Ectodermal cell (in vitro differentiated cells): ENCODE results near the gene BTN2A1.
"Not testable (repeated sequence)": the region's sequence is repeated elsewhere in the genome, so short reads cannot be mapped to it uniquely, and the experiment has no call there.

ENCODE experiments used
- H3K27ac ChIP-seq: 2 replicates; pipeline ENCODE4 v1.7.0; 2013; ENCODE audit warnings: mild to moderate bottlenecking, low read depth, low read length; ENCODE audit not compliant: insufficient read depth, poor library complexity, severe bottlenecking
- H3K27me3 ChIP-seq: 2 replicates; pipeline ENCODE4 v1.7.0; 2013; ENCODE audit warnings: mild to moderate bottlenecking, low read length; ENCODE audit not compliant: insufficient read depth, control insufficient read depth, poor library complexity, severe bottlenecking
- H3K36me3 ChIP-seq: one replicate; pipeline ENCODE4 v1.7.0; 2013; ENCODE audit warnings: low read length; ENCODE audit not compliant: control insufficient read depth, insufficient read depth
- H3K4me1 ChIP-seq: one replicate; pipeline ENCODE4 v1.7.0; 2013; ENCODE audit warnings: low read length; ENCODE audit not compliant: control insufficient read depth, insufficient read depth
- H3K4me3 ChIP-seq: 2 replicates; pipeline ENCODE4 v1.7.0; 2013; ENCODE audit warnings: low read depth, low read length, control low read depth; ENCODE audit not compliant: insufficient read depth
- H3K9me3 ChIP-seq: 2 replicates; pipeline ENCODE4 v1.7.0; 2013; ENCODE audit warnings: mild to moderate bottlenecking, low read length, moderate library complexity; ENCODE audit not compliant: control insufficient read depth
- WGBS, 2 experiments: methylation state at CpG; one replicate each; pipeline ENCODE4 v1.1.7; 2013; ENCODE audit warnings: missing lambda C conversion rate in 2 of 2; 5-methylcytosine and 5-hydroxymethylcytosine counted together

Gene BTN2A1

DNA sequence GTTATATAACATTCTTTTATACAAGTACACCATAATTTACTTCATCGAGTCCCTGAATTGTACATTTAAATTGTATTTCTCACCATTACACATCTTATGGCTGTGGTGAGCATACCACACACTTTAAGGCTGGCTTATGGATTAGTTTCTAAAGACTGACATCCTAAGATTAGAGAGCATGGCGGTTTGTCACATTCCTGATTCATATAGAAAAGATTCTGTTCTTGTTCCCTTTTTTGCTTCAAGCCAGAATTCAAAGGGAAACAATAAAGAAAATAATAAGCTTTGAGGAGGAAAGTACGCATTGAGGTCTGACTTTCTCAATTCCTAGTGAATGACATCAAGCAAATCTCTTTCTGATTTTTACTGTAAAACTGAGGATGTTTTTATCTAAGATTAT is 44.9 kb downstream of the BTN2A1 start:
- H3K27ac ChIP-seq: no peak overlapping the region
- no peaks in the 10 kb centered on the region for H3K36me3 ChIP-seq
- no peaks in the 10 kb centered on the region for H3K9me3 ChIP-seq
- peaks cover 45% of the 10 kb centered on the region for H3K27me3 ChIP-seq
- 93 to 100% methylated on average over 2 to 3 of the region's 3 CpGs for WGBS, 2 experiments
- H3K4me1 ChIP-seq: no peaks in the 10 kb centered on the region
- H3K4me3 ChIP-seq: no peak overlapping the region

DNA sequence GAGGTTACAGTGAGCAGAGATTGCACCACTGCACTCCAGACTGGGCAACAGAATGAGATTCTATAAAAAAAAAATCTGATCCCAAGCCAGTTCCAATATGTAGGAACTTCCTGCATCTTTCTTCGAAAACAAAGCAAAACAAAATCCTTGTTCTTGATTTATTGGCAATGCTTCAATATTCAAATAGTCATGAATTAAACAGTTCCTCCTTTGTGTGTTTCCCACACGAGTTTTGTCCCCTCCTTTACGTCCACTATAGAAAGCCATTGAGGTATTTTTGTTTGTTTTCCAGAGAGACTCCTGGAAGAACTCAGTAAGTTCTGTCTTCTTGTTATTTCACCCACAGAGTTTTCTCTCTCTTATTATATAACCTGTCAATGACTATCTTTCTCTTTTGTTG is 49.9 kb downstream of the BTN2A1 start:
- WGBS, 2 experiments: 81 to 96% methylated on average over 3 of the region's 3 CpGs
- Histone ChIP-seq H3K9me3 (no peaks in the 10 kb centered on the region), H3K27me3 (peaks cover 19% of the 10 kb centered on the region), H3K27ac (no peak overlapping the region), H3K4me1 (no peaks in the 10 kb centered on the region), H3K36me3 (no peaks in the 10 kb centered on the region), H3K4me3 (no peak overlapping the region)

DNA sequence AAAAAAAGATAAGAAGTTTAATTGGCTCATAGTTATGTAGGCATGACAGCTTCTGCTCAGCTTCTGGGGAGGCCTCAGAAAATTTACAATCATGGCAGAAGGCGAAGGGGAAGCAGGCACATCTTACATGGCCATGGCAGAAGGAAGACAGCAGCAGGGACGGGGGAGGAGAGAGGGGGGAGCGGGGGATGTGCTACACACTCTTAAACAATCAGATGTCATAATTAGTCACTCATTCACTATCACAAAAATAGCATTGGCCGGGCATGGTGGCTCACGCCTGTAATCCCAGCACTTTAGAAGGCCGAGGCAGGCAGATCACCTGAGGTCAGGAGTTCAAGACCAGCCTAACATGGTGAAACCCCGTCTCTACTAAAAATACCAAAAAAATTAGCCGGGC is 53.3 kb downstream of the BTN2A1 start:
- H3K4me3 ChIP-seq, H3K27me3 ChIP-seq, H3K4me1 ChIP-seq, H3K36me3 ChIP-seq, H3K9me3 ChIP-seq, H3K27ac ChIP-seq: not testable (repeated sequence)
- WGBS, 2 experiments: 89% methylated on average over 7 to 8 of the region's 8 CpGs

DNA sequence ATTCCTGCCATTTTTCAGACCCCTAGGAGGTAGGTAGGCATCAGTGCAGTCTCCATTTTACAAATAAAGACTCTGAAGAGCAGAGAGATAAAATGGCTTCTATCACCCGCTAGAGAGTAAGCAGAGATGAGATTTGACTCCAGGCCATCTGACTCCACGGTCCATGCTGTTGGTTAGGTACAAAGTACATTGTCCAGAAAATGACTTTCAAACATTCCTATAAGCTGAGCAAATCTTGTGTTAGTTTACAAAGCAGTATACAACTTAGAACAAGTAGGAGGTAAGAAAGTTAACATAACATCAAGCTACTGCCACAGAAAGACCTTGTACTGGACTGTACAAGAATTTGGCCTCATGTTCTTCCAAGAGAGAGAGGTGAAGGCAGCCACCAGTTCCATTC is 57.2 kb downstream of the BTN2A1 start:
- H3K4me1 ChIP-seq: no peaks in the 10 kb centered on the region
- no peaks in the 10 kb centered on the region for H3K36me3 ChIP-seq
- H3K4me3 ChIP-seq: no peak overlapping the region
- 91 to 97% methylated on average over 2 of the region's 2 CpGs for WGBS, 2 experiments
- no peaks in the 10 kb centered on the region for H3K9me3 ChIP-seq
- no peak overlapping the region for H3K27ac ChIP-seq
- H3K27me3 ChIP-seq: no peaks in the 10 kb centered on the region

DNA sequence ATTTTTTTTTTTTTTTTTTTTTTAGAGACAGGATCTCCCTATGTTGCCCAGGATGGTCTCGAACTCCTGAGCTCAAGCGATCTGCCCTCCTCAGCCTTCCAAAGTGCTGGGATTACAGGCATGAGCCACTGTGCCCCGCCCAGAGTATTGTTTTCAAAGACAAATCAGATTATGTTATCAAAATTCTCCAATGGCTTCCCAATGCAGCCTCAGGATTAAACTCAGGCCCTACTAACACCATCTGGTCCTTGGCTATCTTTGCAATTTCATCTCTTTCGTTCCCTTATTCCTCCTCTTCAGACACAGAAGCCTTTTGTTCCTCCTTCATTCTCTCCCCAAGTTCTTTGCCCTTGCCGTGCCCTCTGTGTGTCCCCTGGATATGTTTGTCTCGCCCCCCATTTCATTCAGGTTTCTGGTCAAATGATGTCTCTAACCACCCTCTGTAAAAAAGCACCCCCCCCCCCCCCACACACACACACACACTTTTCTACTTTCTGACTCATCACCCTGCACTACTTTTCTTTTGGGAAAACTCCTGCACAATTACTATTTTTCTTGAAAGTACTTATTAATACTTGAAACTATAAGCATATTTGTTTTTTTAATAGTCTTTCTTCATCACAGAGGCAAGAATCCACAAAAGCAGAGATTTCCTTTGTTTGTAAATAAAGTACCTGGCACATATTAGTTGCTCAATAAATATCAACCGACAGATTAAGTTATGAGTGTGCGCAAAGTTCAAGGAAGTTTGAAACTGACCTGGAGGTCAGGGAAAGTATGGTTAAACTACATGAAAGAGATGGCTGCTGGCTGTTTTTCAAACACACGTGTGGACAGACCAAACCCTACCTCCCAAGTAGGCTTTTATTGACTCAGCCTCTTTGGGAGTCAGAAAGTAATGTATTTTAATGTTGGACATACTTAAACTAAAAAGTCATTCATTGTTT is 59.0 kb downstream of the BTN2A1 start:
- Histone ChIP-seq H3K4me3 (no peak overlapping the region), H3K4me1 (no peaks in the 10 kb centered on the region), H3K9me3 (no peaks in the 10 kb centered on the region), H3K36me3 (no peaks in the 10 kb centered on the region), H3K27me3 (no peaks in the 10 kb centered on the region), H3K27ac (no peak overlapping the region)
- 85 to 86% methylated on average over 9 of the region's 9 CpGs for WGBS, 2 experiments
